AG04450 (cell line): Measurements from ENCODE around the gene DCAF17. TPM values are rescaled to one million over a fixed set of nuclear protein-coding genes. Genes with fewer than 3 reads are reported as not detected.

Source experiments
- CTCF ChIA-PET: fragments of 300-600, 350-600 bp; formaldehyde crosslinking; extraction: SDS; loops from one replicate; lab custom pipeline; 2022; ENCODE audit warnings: antibody characterized with exemption, inconsistent platforms; lab: Charles Lee
- POLR2A ChIA-PET: fragments of 350-600 bp; formaldehyde crosslinking; extraction: SDS; loops from one replicate; lab custom pipeline; 2021; ENCODE audit warnings: antibody characterized with exemption, inconsistent platforms; lab: Yijun Ruan, JAX
- DNase-seq: peaks from one replicate; pipeline ENCODE4 v3.0.0-alpha.2; 2011; ENCODE audit warnings: low read depth, low spot score
- H3K27ac ChIP-seq: one replicate; pipeline ENCODE4 v1.5.1; 2012; ENCODE audit warnings: low read depth, low read length, control low read depth
- H3K27me3 ChIP-seq: one replicate; pipeline ENCODE4 v1.6.0; 2012; ENCODE audit warnings: low read length; ENCODE audit not compliant: control insufficient read depth, insufficient read depth
- H3K4me3 ChIP-seq: 2 replicates; pipeline ENCODE4 v1.5.1; 2011; ENCODE audit warnings: mild to moderate bottlenecking, low read depth, low read length, control low read depth
- H3K9me3 ChIP-seq: 2 replicates; pipeline ENCODE4 v1.5.1; 2012; ENCODE audit warnings: low read length; ENCODE audit not compliant: control insufficient read depth, insufficient read depth
- CTCF ChIP-seq: IDR thresholded peaks from 2 replicates; pipeline ENCODE4 v1.5.1; 2011; ENCODE audit warnings: low read depth, low read length, control low read depth, inconsistent platforms
- polyA plus RNA-seq: library from polyadenylated mRNA; depleted of rRNA; stranded (reverse); fragments of >200 nt; gene quantifications from 2 replicates; pipeline ENCODE4 v1.2.3, GENCODE V29; 2011

DCAF17 gene
- polyA plus RNA-seq, 1 experiment = 18.3 TPM

- Histone ChIP-seq H3K4me3 (peak within 1 kb of the TSS; percentile 91), H3K9me3 (peaks cover 19% of the 10 kb centered on the region), H3K27me3 (no peaks in the 10 kb centered on the region), H3K27ac (peak within 1 kb of the TSS; percentile 93)
- TF ChIP-seq CTCF = no peak
- no peak for DNase-seq
- ChIA-PET CTCF (interaction anchor here (0.6 to 1.9 kb wide), 6 partner anchors 11 to 461 kb away, joined by 3 to 6 read pairs (median 4); no protein-coding TSS in a partner anchor), POLR2A (interaction anchor here (0.6 to 1.1 kb wide), 5 partner anchors 17 to 461 kb away, joined by 3 to 7 read pairs (median 4); no protein-coding TSS in a partner anchor)
These were observed 338 bp upstream of the DCAF17 start, which contains the start of gene METTL8 for GRCh38 chr2:171433763-171434012. Gene METTL8 (minus strand): TSS chr2:171433990. CDS start chr2:171392185, 41,805 bp downstream.

- ChIA-PET POLR2A (no interaction called here), CTCF (no interaction called here)
- peak; percentile 44 for DNase-seq
- H3K4me3 ChIP-seq = no peak overlapping the region
- no peak for TF ChIP-seq CTCF
- H3K27me3 ChIP-seq = no peaks in the 10 kb centered on the region
- H3K27ac ChIP-seq = no peak overlapping the region
- peaks cover 10% of the 10 kb centered on the region for H3K9me3 ChIP-seq
These were observed 2.3 kb downstream of the DCAF17 start for GRCh38 chr2:171436307-171436706.

- CTCF ChIA-PET = no interaction called here
- H3K27me3 ChIP-seq = no peaks in the 10 kb centered on the region
- H3K9me3 ChIP-seq = peaks cover 4% of the 10 kb centered on the region
- DNase-seq = no peak
- POLR2A ChIA-PET = no interaction called here
- H3K27ac ChIP-seq = no peak overlapping the region
- no peak overlapping the region for H3K4me3 ChIP-seq
- TF ChIP-seq CTCF = no peak
These were observed 7.4 kb downstream of the DCAF17 start for GRCh38 chr2:171441470-171441869.

GRCh38 chr2:171447675-171448074 lies 13.6 kb downstream of the DCAF17 start:
- DNase-seq = no peak
- no peaks in the 10 kb centered on the region for H3K9me3 ChIP-seq
- H3K27me3 ChIP-seq = no peaks in the 10 kb centered on the region
- TF ChIP-seq CTCF = 0 out of 2 replicates have a peak, but pooled peaks have one; percentile 3
- H3K4me3 ChIP-seq = no peak overlapping the region
- CTCF ChIA-PET = no interaction called here
- POLR2A ChIA-PET = no interaction called here
- H3K27ac ChIP-seq = no peak overlapping the region

GRCh38 chr2:171451074-171451473 lies 17.0 kb downstream of the DCAF17 start:
- Histone ChIP-seq H3K27me3 (no peaks in the 10 kb centered on the region), H3K9me3 (no peaks in the 10 kb centered on the region; the same call in 1 of the 2 replicates), H3K4me3 (no peak overlapping the region), H3K27ac (no peak overlapping the region)
- no peak for DNase-seq
- CTCF ChIA-PET = no interaction called here
- POLR2A ChIA-PET = no interaction called here
- TF ChIP-seq CTCF = no peak
